Neural progenitor cell (in vitro differentiated cells): ENCODE data around the gene GAGE12J.

Experiments
- CTCF ChIP-seq: fragments of 200-600 bp; sonication (generic); IDR thresholded peaks from 2 replicates; pipeline ENCODE4 v1.5.1; 2017; ENCODE audit warnings: antibody characterized with exemption, mild to moderate bottlenecking
- EZH2 ChIP-seq: fragments of 200-600 bp; sonication (generic); IDR thresholded peaks from 2 replicates; pipeline ENCODE4 v1.6.1; 2017; ENCODE audit warnings: antibody characterized with exemption, mild to moderate bottlenecking, moderate library complexity

GRCh38 chrX:49286136-49286535, 35.7 kb upstream of the GAGE12J start:
- TF ChIP-seq CTCF (no peak), EZH2 (no peak)
